Glutamatergic neuron (in vitro differentiated cells): Measurements from ENCODE around the gene GREB1. TPM values are rescaled to one million over a fixed set of nuclear protein-coding genes. Genes with fewer than 3 reads are reported as not detected.

Experiments used
- DNase-seq: peaks from one replicate; pipeline ENCODE4 v3.0.0; 2022
- H3K27ac Mint-ChIP-seq: one replicate; pipeline ENCODE4 v1.8.0; 2020; ENCODE audit warnings: mild to moderate bottlenecking, mixed read lengths, inconsistent platforms; ENCODE audit not compliant: unreplicated experiment
- H3K27me3 Mint-ChIP-seq: one replicate; pipeline ENCODE4 v1.8.0; 2020; ENCODE audit warnings: mild to moderate bottlenecking, moderate library complexity, mixed read lengths, inconsistent platforms; ENCODE audit not compliant: unreplicated experiment
- H3K36me3 Mint-ChIP-seq: one replicate; pipeline ENCODE4 v1.8.0; 2020; ENCODE audit warnings: mild to moderate bottlenecking, mixed read lengths, inconsistent platforms; ENCODE audit not compliant: unreplicated experiment
- H3K4me1 Mint-ChIP-seq: one replicate; pipeline ENCODE4 v1.8.0; 2020; ENCODE audit warnings: mild to moderate bottlenecking, low read depth, mixed read lengths, inconsistent platforms; ENCODE audit not compliant: unreplicated experiment
- H3K4me3 Mint-ChIP-seq: one replicate; pipeline ENCODE4 v1.8.0; 2020; ENCODE audit warnings: mild to moderate bottlenecking, mixed read lengths, inconsistent platforms; ENCODE audit not compliant: unreplicated experiment
- H3K9me3 Mint-ChIP-seq: one replicate; pipeline ENCODE4 v1.8.0; 2020; ENCODE audit warnings: mild to moderate bottlenecking, moderate library complexity, mixed read lengths, inconsistent platforms; ENCODE audit not compliant: unreplicated experiment
- total RNA-seq: library from RNA; stranded (reverse); fragmentation: NEBNext Ultra II Directional; extraction: Animal tissue kit (Norgen Biotek cat#: 25700); gene quantifications from one replicate; pipeline ENCODE4 v1.2.1, GENCODE V29; 2021; ENCODE audit not compliant: unreplicated experiment
- TF ChIP-seq, protein P1 (sequence below): fragments of 200-600 bp; sonication (generic); IDR thresholded peaks from one replicate; pipeline ENCODE4 v1.5.0; 2021; ENCODE audit not compliant: partially characterized antibody, unreplicated experiment

The GREB1 gene
- total RNA-seq, 1 donor from 2014 or later = 134 TPM

DNA sequence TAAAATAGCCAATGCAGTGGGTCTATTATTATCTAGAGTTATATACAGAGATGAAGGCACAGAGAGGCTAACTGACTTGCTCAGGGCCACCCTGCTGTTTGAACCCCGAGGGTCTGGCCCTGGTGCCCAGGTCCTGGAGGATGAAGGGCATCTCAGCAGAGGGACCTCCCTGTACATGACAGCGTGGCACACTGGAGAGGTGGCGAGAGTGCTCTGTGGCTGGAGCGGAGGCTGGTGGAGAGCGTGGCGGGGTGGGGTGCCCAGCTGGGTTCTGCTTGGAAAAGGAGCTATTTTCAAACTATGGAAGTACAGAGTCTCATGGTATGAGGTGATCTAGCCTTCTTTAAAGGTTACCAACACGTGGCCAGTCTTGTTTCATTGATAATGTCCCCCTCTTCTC, 35.8 kb downstream of the GREB1 start:
- Mint-ChIP-seq H3K27me3 (peaks cover 2% of the 10 kb centered on the region), H3K9me3 (peaks cover 6% of the 10 kb centered on the region), H3K36me3 (no peaks in the 10 kb centered on the region), H3K27ac (no peak overlapping the region), H3K4me1 (peaks cover 6% of the 10 kb centered on the region), H3K4me3 (no peak overlapping the region)
- TF ChIP-seq, protein P1, sequence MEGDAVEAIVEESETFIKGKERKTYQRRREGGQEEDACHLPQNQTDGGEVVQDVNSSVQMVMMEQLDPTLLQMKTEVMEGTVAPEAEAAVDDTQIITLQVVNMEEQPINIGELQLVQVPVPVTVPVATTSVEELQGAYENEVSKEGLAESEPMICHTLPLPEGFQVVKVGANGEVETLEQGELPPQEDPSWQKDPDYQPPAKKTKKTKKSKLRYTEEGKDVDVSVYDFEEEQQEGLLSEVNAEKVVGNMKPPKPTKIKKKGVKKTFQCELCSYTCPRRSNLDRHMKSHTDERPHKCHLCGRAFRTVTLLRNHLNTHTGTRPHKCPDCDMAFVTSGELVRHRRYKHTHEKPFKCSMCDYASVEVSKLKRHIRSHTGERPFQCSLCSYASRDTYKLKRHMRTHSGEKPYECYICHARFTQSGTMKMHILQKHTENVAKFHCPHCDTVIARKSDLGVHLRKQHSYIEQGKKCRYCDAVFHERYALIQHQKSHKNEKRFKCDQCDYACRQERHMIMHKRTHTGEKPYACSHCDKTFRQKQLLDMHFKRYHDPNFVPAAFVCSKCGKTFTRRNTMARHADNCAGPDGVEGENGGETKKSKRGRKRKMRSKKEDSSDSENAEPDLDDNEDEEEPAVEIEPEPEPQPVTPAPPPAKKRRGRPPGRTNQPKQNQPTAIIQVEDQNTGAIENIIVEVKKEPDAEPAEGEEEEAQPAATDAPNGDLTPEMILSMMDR = no peak
- DNase-seq = no peak

DNA sequence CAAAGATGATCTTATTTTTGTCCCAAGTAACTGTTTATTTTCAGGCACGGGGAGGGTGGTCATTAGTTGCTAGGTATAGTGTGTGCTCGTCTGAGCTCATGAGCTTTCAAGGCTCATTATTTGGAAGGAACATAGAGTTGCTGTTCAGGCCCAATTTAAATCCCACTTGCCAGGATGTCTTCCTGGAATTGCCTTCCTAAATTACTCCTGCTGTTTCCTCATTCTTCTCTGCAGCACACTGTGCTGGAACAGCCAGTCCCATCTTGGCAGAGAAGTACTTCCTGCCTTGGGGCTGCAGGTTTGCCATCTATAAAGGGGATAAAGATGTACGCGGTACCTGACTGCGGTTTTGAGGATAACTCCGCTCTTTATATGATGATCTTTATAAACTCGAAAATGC, 37.3 kb downstream of the GREB1 start:
- TF ChIP-seq, protein P1 = no peak
- H3K36me3 Mint-ChIP-seq = peaks cover 4% of the 10 kb centered on the region
- H3K27ac Mint-ChIP-seq = no peak overlapping the region
- no peak for DNase-seq
- H3K9me3 Mint-ChIP-seq = peaks cover 7% of the 10 kb centered on the region
- peaks cover 2% of the 10 kb centered on the region for H3K27me3 Mint-ChIP-seq
- peaks cover 7% of the 10 kb centered on the region for H3K4me1 Mint-ChIP-seq
- H3K4me3 Mint-ChIP-seq = no peak overlapping the region

DNA sequence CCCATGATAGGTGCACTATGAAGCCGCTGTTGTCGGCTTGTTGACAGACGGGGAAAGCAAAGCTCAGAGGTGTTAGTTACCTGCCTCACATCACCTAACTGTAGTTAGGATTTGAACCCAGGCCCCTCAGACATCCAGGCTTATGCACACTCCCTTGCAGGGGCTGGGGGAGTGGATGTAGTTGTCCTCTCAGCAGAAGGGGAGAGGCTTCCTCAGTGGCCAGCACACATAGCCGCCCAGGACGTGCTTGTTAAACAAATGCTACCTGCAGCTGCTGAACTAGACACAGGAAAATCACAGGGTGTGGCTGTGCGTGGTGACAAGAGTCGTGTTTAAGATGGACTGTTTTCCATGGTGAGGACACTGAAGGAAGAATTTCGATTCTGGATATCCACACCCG, 39.2 kb downstream of the GREB1 start:
- DNase-seq = no peak
- peaks cover 7% of the 10 kb centered on the region for H3K36me3 Mint-ChIP-seq

DNA sequence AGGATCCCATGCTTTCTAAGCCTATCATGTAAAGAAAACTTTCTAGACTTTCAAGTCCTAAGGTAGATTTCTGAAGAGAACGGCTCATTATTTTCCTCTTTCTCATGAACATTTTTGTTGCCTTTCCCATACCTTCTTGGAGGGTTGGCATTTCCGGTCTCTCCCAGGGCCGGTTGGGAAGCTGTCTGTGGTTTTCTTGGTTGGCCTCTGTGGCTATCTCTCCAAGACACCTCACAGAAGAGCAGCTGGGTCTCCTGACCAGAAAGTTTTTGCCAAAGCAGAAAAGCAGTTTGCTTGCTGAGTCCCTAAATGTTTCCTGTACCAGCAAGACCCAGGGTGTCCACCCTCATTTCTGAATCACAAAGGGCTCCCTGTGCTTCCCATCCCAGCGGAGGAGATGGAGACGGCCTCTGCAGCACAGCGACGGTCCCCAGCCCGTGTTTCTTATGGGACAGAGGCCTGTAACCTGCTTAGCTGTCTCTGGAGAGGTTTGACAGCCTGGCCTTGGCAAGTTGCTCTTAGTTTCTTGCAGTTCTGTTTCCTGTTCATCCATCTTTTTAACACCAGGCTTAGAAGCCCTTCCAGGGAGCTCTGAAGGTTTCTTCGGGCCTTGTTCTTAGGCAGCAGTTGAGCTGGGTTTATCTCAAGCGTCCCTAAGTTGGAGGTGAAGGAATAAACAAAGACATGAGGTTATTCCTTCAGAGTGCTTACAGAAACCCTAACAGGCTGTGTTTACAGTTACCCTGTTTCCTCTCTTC, 39.8 kb downstream of the GREB1 start:
- Mint-ChIP-seq H3K27me3 (peaks cover 4% of the 10 kb centered on the region), H3K27ac (no peak overlapping the region), H3K4me3 (no peak overlapping the region), H3K9me3 (peaks cover 6% of the 10 kb centered on the region), H3K4me1 (peaks cover 10% of the 10 kb centered on the region), H3K36me3 (peaks cover 7% of the 10 kb centered on the region)
- TF ChIP-seq, protein P1 = no peak
- DNase-seq = no peak

More for the DNA sequence above, 39.2 kb downstream of the GREB1 start:
- H3K27ac Mint-ChIP-seq = no peak overlapping the region
- H3K9me3 Mint-ChIP-seq = peaks cover 8% of the 10 kb centered on the region
- TF ChIP-seq, protein P1 = no peak
- peaks cover 9% of the 10 kb centered on the region for H3K4me1 Mint-ChIP-seq
- H3K27me3 Mint-ChIP-seq = peaks cover 5% of the 10 kb centered on the region
- H3K4me3 Mint-ChIP-seq = no peak overlapping the region
